H1 (cell line): ENCODE measurements around the gene GATA5. TPM values are rescaled to one million over a fixed set of nuclear protein-coding genes. Genes with fewer than 3 reads are reported as not detected.

Source experiments
- CTCF ChIA-PET: fragments of 300-600 bp; sonication (Branson Sonifier 250); formaldehyde crosslinking; loops from one replicate; lab custom pipeline; 2021; ENCODE audit not compliant: partially characterized antibody; lab: Charles Lee
- POLR2A ChIA-PET: fragments of 300-600 bp; sonication (Branson Sonifier 250); formaldehyde crosslinking; loops from one replicate; lab custom pipeline; 2021; ENCODE audit warnings: inconsistent platforms; ENCODE audit not compliant: partially characterized antibody; lab: Charles Lee
- DNase-seq, 2 experiments: peaks; one replicate each; pipeline versions ENCODE4 v3.0.0 to v3.0.0-alpha.2; 2010 to 2022; ENCODE audit warnings: low spot score in 2 of 2, low read depth in 1 of 2, mixed read lengths in 1 of 2
- FAIRE-seq: peaks from 2 replicates; lab custom pipeline; 2011; peaks lifted over from hg19 to GRCh38; lab: Jason Lieb, UNC
- H2AFZ ChIP-seq: 2 replicates; pipeline ENCODE4 v1.8.1; 2012; ENCODE audit warnings: low read length, inconsistent platforms
- H2AK5ac ChIP-seq: 2 replicates; pipeline ENCODE4 v1.6.1; 2013; ENCODE audit warnings: low read depth, low read length
- H2BK120ac ChIP-seq: replicated peaks from 2 replicates; pipeline ENCODE3; 2013; ENCODE audit warnings: low read depth, low read length, inconsistent platforms
- H2BK12ac ChIP-seq: 2 replicates; pipeline ENCODE4 v1.6.1; 2013; ENCODE audit warnings: low read depth, low read length
- H2BK15ac ChIP-seq: 2 replicates; pipeline ENCODE4 v1.6.1; 2013; ENCODE audit warnings: low read length
- H2BK20ac ChIP-seq: 2 replicates; pipeline ENCODE4 v1.6.1; 2013; ENCODE audit warnings: low read length
- H2BK5ac ChIP-seq: 2 replicates; pipeline ENCODE4 v1.6.1; 2013; ENCODE audit warnings: low read depth, low read length
- H3K14ac ChIP-seq: 2 replicates; pipeline ENCODE4 v1.6.1; 2013; ENCODE audit warnings: inconsistent platforms; ENCODE audit not compliant: insufficient read length
- H3K18ac ChIP-seq: 2 replicates; pipeline ENCODE4 v1.6.1; 2013; ENCODE audit warnings: low read length; ENCODE audit errors: extremely low read depth
- H3K23ac ChIP-seq: 2 replicates; pipeline ENCODE4 v1.6.1; 2013; ENCODE audit warnings: inconsistent platforms; ENCODE audit not compliant: insufficient read length
- H3K23me2 ChIP-seq: 2 replicates; pipeline ENCODE4 v1.6.1; 2013; ENCODE audit warnings: low read depth, low read length
- H3K27ac ChIP-seq: 2 replicates; pipeline ENCODE4 v1.6.1; 2011; ENCODE audit warnings: low read depth, low read length, inconsistent platforms
- H3K27me3 ChIP-seq, 4 experiments: replicated peaks in 1 of 4; 1 replicate in 1 of 4; 2 replicates in 3 of 4; pipeline versions ENCODE4 v1.6.1 to v1.8.1; 2011 to 2013; ENCODE audit warnings: low read length in 3 of 4, mild to moderate bottlenecking in 3 of 4, inconsistent platforms in 2 of 4, mixed read lengths in 2 of 4, moderate library complexity in 1 of 4; ENCODE audit not compliant: control insufficient read depth in 3 of 4, insufficient read depth in 3 of 4; ENCODE audit errors: extremely low read depth in 1 of 4
- H3K36me3 ChIP-seq, 4 experiments: 2 replicates each; pipeline versions ENCODE4 v1.6.1 to v1.8.1; 2011 to 2013; ENCODE audit warnings: mild to moderate bottlenecking in 4 of 4, low read length in 3 of 4, moderate library complexity in 2 of 4, control low read depth in 1 of 4, inconsistent platforms in 1 of 4; ENCODE audit not compliant: insufficient read depth in 4 of 4, control insufficient read depth in 2 of 4
- H3K4ac ChIP-seq: replicated peaks from 2 replicates; pipeline ENCODE3; 2013; ENCODE audit warnings: low read length, low read depth, mixed read lengths, inconsistent platforms; ENCODE audit not compliant: insufficient read length
- H3K4me1 ChIP-seq, 4 experiments: replicated peaks in 1 of 4; 1 replicate in 1 of 4; 2 replicates in 3 of 4; pipeline versions ENCODE4 v1.6.1 to v1.8.1; 2011 to 2013; ENCODE audit warnings: low read length in 3 of 4, inconsistent platforms in 2 of 4, mixed read lengths in 1 of 4; ENCODE audit not compliant: insufficient read depth in 4 of 4, control insufficient read depth in 3 of 4
- H3K4me2 ChIP-seq, 2 experiments: 2 replicates each; pipeline versions ENCODE4 v1.6.1 to v1.8.1; 2011 to 2013; ENCODE audit warnings: low read depth in 2 of 2, low read length in 2 of 2, control low read depth in 1 of 2, inconsistent platforms in 1 of 2, mild to moderate bottlenecking in 1 of 2; ENCODE audit not compliant: insufficient read depth in 1 of 2
- H3K4me3 ChIP-seq, 4 experiments: fragments of 200-600, 300-600 bp in 1 of 4; sonication (generic), shearing (Covaris generic), sonication (Bioruptor Twin) in 1 of 4; 2 replicates each; pipeline versions ENCODE4 v1.5.1 to v1.8.1; 2011 to 2016; ENCODE audit warnings: low read length in 4 of 4, low read depth in 3 of 4, control low read depth in 2 of 4, inconsistent platforms in 2 of 4, mild to moderate bottlenecking in 2 of 4, mixed read lengths in 1 of 4, moderate library complexity in 1 of 4; ENCODE audit not compliant: insufficient read depth in 2 of 4; ENCODE audit errors: extremely low read depth in 1 of 4
- H3K56ac ChIP-seq: replicated peaks from 2 replicates; pipeline ENCODE3; 2013; ENCODE audit warnings: low read depth, mild to moderate bottlenecking, mixed read lengths, low read length, inconsistent platforms; ENCODE audit not compliant: insufficient read length
- H3K79me1 ChIP-seq: 2 replicates; pipeline ENCODE4 v1.6.1; 2013; ENCODE audit warnings: low read depth, low read length, control low read depth
- H3K79me2 ChIP-seq, 2 experiments: 2 replicates each; pipeline versions ENCODE4 v1.6.1 to v1.8.1; 2012 to 2013; ENCODE audit warnings: low read length in 2 of 2, mild to moderate bottlenecking in 2 of 2, inconsistent platforms in 1 of 2; ENCODE audit not compliant: insufficient read depth in 2 of 2, control insufficient read depth in 1 of 2
- H3K9ac ChIP-seq, 4 experiments: replicated peaks in 1 of 4; 1 replicate in 1 of 4; 2 replicates in 3 of 4; pipeline versions ENCODE4 v1.6.1 to v1.8.1; 2011 to 2013; ENCODE audit warnings: low read depth in 3 of 4, low read length in 3 of 4, control low read depth in 2 of 4, mild to moderate bottlenecking in 2 of 4, moderate library complexity in 2 of 4, inconsistent platforms in 1 of 4; ENCODE audit errors: extremely low read depth in 1 of 4
- H3K9me3 ChIP-seq, 2 experiments: 2 replicates each; pipeline versions ENCODE4 v1.6.1 to v1.8.1; 2012 to 2013; ENCODE audit warnings: mild to moderate bottlenecking in 2 of 2, moderate library complexity in 2 of 2, control low read depth in 1 of 2, inconsistent platforms in 1 of 2, low read depth in 1 of 2, low read length in 1 of 2, mixed read lengths in 1 of 2; ENCODE audit not compliant: insufficient read depth in 2 of 2
- H4K20me1 ChIP-seq, 2 experiments: replicated peaks in 1 of 2; 2 replicates each; pipeline versions ENCODE3 to v1.8.1; 2011 to 2013; ENCODE audit warnings: inconsistent platforms in 2 of 2, low read length in 2 of 2, mild to moderate bottlenecking in 1 of 2; ENCODE audit not compliant: insufficient read depth in 2 of 2, control insufficient read depth in 1 of 2
- H4K5ac ChIP-seq: 2 replicates; pipeline ENCODE4 v1.6.1; 2013; ENCODE audit warnings: low read length, low read depth, mixed read lengths, inconsistent platforms; ENCODE audit not compliant: insufficient read length
- H4K8ac ChIP-seq: 2 replicates; pipeline ENCODE4 v1.8.0; 2013; ENCODE audit warnings: mild to moderate bottlenecking, moderate library complexity, low read length, inconsistent platforms; ENCODE audit not compliant: insufficient read depth; ENCODE audit errors: extremely low read depth
- H4K91ac ChIP-seq: replicated peaks from 2 replicates; pipeline ENCODE3; 2013; ENCODE audit warnings: low read length, mixed read lengths, inconsistent platforms; ENCODE audit not compliant: insufficient read length
- BRCA1 ChIP-seq: IDR thresholded peaks from 2 replicates; pipeline ENCODE4 v1.6.1; 2012; ENCODE audit warnings: low read depth, low read length, improper control_type of control experiment
- KDM5A ChIP-seq: fragments of 200-600 bp; IDR thresholded peaks from 2 replicates; pipeline ENCODE4 v1.7.1; 2012; ENCODE audit warnings: mild to moderate bottlenecking, low read length, inconsistent platforms, mixed read lengths
- PHF8 ChIP-seq: fragments of 200-600 bp; sonication (generic); conservative IDR thresholded peaks from 2 replicates; pipeline ENCODE4 v1.7.1; 2012; ENCODE audit warnings: low read depth, mild to moderate bottlenecking, inconsistent platforms, low read length, moderate library complexity
- RFX5 ChIP-seq: IDR thresholded peaks from 2 replicates; pipeline ENCODE4 v1.6.1; 2011; ENCODE audit warnings: low read depth, low read length, improper control_type of control experiment, borderline replicate concordance
- SIRT6 ChIP-seq: IDR thresholded peaks from one replicate; pipeline ENCODE4 v1.7.1; 2012; ENCODE audit warnings: low read length, inconsistent platforms
- SP4 ChIP-seq: IDR thresholded peaks from 2 replicates; pipeline ENCODE4 v1.6.1; 2012; ENCODE audit warnings: low read length, inconsistent platforms
- SUZ12 ChIP-seq: fragments of 200-600 bp; sonication (generic); IDR thresholded peaks from 2 replicates; pipeline ENCODE4 v1.6.1; 2012; ENCODE audit warnings: mild to moderate bottlenecking, inconsistent platforms, low read length, moderate library complexity, mixed read lengths
- ZNF274 ChIP-seq: IDR thresholded peaks from 2 replicates; pipeline ENCODE4 v1.7.0; 2012; ENCODE audit warnings: low read length, borderline replicate concordance; ENCODE audit errors: extremely low read depth
- WGBS, 2 experiments: shearing (Covaris generic) in 1 of 2; methylation state at CpG; one replicate each; pipeline versions ENCODE4 v1.1.6 to v1.1.7; 2013 to 2015; ENCODE audit warnings: low lambda C conversion rate in 2 of 2, mixed read lengths in 2 of 2, inconsistent platforms in 1 of 2, low coverage in 1 of 2, missing lambda C conversion rate in 1 of 2; ENCODE audit not compliant: insufficient replicate concordance in 2 of 2, insufficient coverage in 1 of 2, insufficient read length in 1 of 2; ENCODE audit errors: extremely low coverage in 1 of 2, missing lambda C conversion rate in 1 of 2; 5-methylcytosine and 5-hydroxymethylcytosine counted together
- polyA plus RNA-seq, 7 experiments: library from polyadenylated mRNA; depleted of rRNA in 3 of 7; stranded (reverse) in 5 of 7; unstranded in 2 of 7; fragments of >200 nt in 5 of 7; fragments of 200-250 nt in 2 of 7; gene quantifications; 1 replicate in 5 of 7; 2 replicates in 1 of 7; 4 replicates in 1 of 7; pipeline versions ENCODE4 v1.2.1 to v1.2.3, GENCODE V29; 2011 to 2013; ENCODE audit warnings: missing spikeins in 2 of 7, mixed read lengths in 2 of 7
- total RNA-seq: library from RNA; stranded (reverse); fragmentation: NEBNext Ultra II Directional; extraction: Animal tissue kit (Norgen Biotek cat#: 25700); gene quantifications from 2 replicates; pipeline ENCODE4 v1.2.1, GENCODE V29; 2021
- TF ChIP-seq, protein P1 (sequence below): IDR thresholded peaks from 2 replicates; pipeline ENCODE4 v1.6.1; 2012; ENCODE audit warnings: inconsistent platforms
- TF ChIP-seq, protein P2 (sequence below): IDR thresholded peaks from 2 replicates; pipeline ENCODE4 v1.6.1; 2011; ENCODE audit warnings: low read length, improper control_type of control experiment
- TF ChIP-seq, protein P3 (sequence below): IDR thresholded peaks from 2 replicates; pipeline ENCODE4 v1.6.1; 2011; ENCODE audit warnings: low read depth, mild to moderate bottlenecking, low read length; ENCODE audit not compliant: insufficient read depth
- TF ChIP-seq, protein P4 (sequence below): IDR thresholded peaks from 2 replicates; pipeline ENCODE4 v1.6.1; 2012; ENCODE audit warnings: inconsistent platforms

Gene GATA5
- total and polyA plus RNA-seq, 2 of the 8 experiments (the other 6 are each of a cell fraction or from before 2014, with no cell fraction given) = 0.08 to 0.11 TPM

DNA sequence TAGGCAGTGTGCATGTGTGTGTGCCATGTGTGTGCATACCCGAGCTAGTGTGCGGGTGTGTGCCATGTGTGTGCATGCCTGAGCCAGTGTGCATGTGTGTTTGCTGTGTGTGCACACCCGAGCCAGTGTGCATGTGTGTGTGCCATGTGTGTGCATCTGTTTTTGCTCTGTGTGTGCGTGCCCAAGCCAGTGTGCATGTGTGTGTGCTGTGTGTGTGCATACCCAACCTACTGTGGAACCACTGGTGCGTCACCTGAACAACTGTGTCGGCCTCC is 54.1 kb downstream of the GATA5 start:
- H3K36me3 ChIP-seq = no peaks in the 10 kb centered on the region; a peak in 1 of 8 replicates
- H2BK12ac ChIP-seq = no peak overlapping the region; the same call in 1 of the 2 replicates
- no peak overlapping the region for H2AFZ ChIP-seq
- H2BK120ac ChIP-seq = no peak overlapping the region
- H3K4me1 ChIP-seq = peaks cover 0 to 18% (median 5%) of the 10 kb centered on the region in 4 experiments; a peak in 6 of 7 replicates
- no peaks in the 10 kb centered on the region for H3K9me3 ChIP-seq
- DNase-seq (no peak), FAIRE-seq (no peak)
- WGBS, 2 experiments = 80% methylated on average over 6 of the region's 6 CpGs; no CpG with 5 or more reads in 1 of the 2 experiments
- H3K79me1 ChIP-seq = no peaks in the 10 kb centered on the region
- no peak overlapping the region for H3K4me3 ChIP-seq
- H4K5ac ChIP-seq = no peak overlapping the region
- H4K20me1 ChIP-seq = peaks cover 0 to 8% of the 10 kb centered on the region in 2 experiments
- peak overlapping the region; percentile 76; the same call in 1 of the 2 replicates for H2BK15ac ChIP-seq
- H3K14ac ChIP-seq = no peak overlapping the region
- H2BK5ac ChIP-seq = peak overlapping the region; percentile 3; the same call in 1 of the 2 replicates
- no peak overlapping the region for H4K8ac ChIP-seq
- no peaks in the 10 kb centered on the region for H3K27me3 ChIP-seq
- peak overlapping the region; percentile 84 for H2AK5ac ChIP-seq
- CTCF ChIA-PET = interaction anchor here (0.9 to 10.8 kb wide), 2 partner anchors 9 to 21 kb away, joined by 3 to 104 read pairs; no protein-coding TSS in a partner anchor
- no peak overlapping the region for H2BK20ac ChIP-seq
- H3K56ac ChIP-seq = no peak overlapping the region
- H4K91ac ChIP-seq = peak overlapping the region; percentile 97
- no peak overlapping the region for H3K4me2 ChIP-seq
- H3K18ac ChIP-seq = no peak overlapping the region
- H3K4ac ChIP-seq = no peak overlapping the region
- H3K23ac ChIP-seq = no peak overlapping the region
- POLR2A ChIA-PET = interaction anchor here (0.7 kb wide), 1 partner anchor 16 kb away, joined by 3 read pairs; no protein-coding TSS in a partner anchor
- H3K23me2 ChIP-seq = no peaks in the 10 kb centered on the region
- H3K27ac ChIP-seq = no peak overlapping the region
- no peak overlapping the region for H3K9ac ChIP-seq
- H3K79me2 ChIP-seq = no peaks in the 10 kb centered on the region
- TF ChIP-seq BRCA1 = no peak
- TF ChIP-seq, protein P1, sequence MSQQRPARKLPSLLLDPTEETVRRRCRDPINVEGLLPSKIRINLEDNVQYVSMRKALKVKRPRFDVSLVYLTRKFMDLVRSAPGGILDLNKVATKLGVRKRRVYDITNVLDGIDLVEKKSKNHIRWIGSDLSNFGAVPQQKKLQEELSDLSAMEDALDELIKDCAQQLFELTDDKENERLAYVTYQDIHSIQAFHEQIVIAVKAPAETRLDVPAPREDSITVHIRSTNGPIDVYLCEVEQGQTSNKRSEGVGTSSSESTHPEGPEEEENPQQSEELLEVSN = no peak
- no peak for TF ChIP-seq ZNF274
- no peak for TF ChIP-seq SP4
- TF ChIP-seq, protein P2, sequence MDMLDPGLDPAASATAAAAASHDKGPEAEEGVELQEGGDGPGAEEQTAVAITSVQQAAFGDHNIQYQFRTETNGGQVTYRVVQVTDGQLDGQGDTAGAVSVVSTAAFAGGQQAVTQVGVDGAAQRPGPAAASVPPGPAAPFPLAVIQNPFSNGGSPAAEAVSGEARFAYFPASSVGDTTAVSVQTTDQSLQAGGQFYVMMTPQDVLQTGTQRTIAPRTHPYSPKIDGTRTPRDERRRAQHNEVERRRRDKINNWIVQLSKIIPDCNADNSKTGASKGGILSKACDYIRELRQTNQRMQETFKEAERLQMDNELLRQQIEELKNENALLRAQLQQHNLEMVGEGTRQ = no peak
- TF ChIP-seq, protein P3, sequence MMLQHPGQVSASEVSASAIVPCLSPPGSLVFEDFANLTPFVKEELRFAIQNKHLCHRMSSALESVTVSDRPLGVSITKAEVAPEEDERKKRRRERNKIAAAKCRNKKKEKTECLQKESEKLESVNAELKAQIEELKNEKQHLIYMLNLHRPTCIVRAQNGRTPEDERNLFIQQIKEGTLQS = no peak
- TF ChIP-seq SIRT6 = no peak
- no peak for TF ChIP-seq KDM5A
- TF ChIP-seq, protein P4, sequence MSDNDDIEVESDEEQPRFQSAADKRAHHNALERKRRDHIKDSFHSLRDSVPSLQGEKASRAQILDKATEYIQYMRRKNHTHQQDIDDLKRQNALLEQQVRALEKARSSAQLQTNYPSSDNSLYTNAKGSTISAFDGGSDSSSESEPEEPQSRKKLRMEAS = no peak
- no peak for TF ChIP-seq PHF8
- no peak for TF ChIP-seq SUZ12
- no peak for TF ChIP-seq RFX5
